A549 treated with GW870086 at 1 μM for 4 hours (cell line): ENCODE results near the gene RRH. TPM values are rescaled to one million over a fixed set of nuclear protein-coding genes. Genes with fewer than 3 reads are reported as not detected.

ENCODE experiments used
- total RNA-seq: library from RNA; stranded (reverse); fragments of 200-300 nt; extraction: Qiagen RNA extraction; gene quantifications from 5 replicates; pipeline ENCODE4 v1.2.3, GENCODE V29; 2022; ENCODE audit warnings: low read depth

Gene RRH
- total RNA-seq = 0.12 TPM in 1 of 5 replicates, not detected in the others

DNA sequence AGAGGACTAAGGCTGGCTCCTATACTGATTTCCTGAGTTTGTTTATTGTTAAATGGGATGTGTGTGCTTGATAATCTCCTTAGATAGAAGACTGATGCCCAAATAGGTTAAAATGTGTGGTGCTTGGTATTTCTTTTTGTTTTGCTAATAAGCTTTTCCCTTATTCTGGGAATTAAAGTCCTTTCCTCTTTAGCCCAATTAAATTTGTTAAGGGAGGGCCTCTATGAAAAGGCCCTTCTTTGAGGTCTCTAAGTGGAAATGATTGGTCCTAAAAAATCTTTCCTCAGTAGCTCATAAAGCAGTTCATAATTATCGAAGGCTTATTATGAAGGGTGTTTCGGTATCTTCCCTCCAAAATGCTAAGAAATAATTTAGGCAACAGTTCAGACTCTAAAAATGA, at the start of gene RRH:
Gene RRH, plus strand, starts transcription at position 301 of the 400 bp plus-strand sequence. Its CDS starts 56 bp downstream, at position 357.

GRCh38 chr4:109801895-109802319, 25.9 kb upstream of the RRH start, which contains the start of gene CFI:
TSS of gene CFI (minus strand) at chr4:109801999. CDS start at chr4:109801971, 28 bp downstream.

DNA sequence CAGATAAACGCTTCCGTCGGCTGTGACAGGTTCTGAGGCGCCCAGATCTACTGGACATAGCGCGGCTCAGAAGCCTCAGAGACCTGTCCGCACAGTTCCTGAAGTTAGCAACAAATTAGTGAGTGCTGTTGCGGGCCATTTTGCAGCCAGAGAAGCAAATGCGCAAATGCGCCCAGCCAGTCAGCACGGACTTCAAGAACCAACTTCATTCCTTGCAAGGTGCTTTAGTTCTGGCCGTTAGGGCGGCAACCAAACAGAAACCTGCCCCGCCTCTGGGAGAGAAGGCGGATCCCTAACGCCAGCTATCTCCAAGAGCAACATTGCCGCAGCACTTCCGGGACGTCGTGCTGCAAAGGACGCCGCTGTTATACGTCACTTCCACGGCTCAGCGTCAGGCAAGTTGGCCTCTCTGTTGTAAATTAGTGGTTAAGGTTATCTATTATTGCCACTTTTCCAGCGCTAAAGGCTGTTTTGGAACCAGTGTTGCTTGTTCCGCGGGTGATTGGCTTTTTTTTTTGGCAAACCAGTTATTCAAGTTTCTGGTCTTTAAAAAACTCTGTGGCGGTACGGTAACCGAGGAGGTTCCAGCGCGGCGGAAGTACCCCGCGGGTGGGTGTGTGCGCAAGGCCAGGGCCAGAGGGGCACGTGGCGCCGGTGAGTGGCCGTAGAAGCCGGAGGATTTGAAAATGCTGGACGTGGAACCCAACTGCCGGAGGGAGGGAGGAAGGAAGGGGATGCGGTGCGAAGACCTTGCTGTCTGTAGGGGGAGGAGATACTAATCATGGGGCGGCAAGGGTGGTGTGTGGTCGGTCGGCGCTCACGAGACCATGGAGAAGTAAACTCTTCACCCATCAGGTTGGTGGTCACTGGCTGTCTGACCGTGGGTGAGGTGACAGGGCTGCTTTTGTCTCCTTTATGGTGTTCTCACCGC, 12.4 kb upstream of the RRH start, which contains the start of gene GAR1:
Gene GAR1, plus strand, starts transcription at position 612 of the 931 bp plus-strand sequence. CDS start 403 bp downstream, outside the sequence.

GRCh38 chr4:109847896-109848442, 20.2 kb downstream of the RRH start, which contains the start of gene LRIT3:
TSS of gene LRIT3 (plus strand) at chr4:109848107. CDS start at chr4:109848202, 95 bp downstream.

Other genes with a start within 250 kb of the RRH start
- 14.6 to 18.2 TPM (median 16.7 TPM) in 5 replicates for gene CASP6, start 124.5 kb upstream of the RRH start, total RNA-seq
- 6.8 to 15.5 TPM (median 9.9 TPM) in 5 replicates for gene PLA2G12A, start 97.9 kb upstream of the RRH start, total RNA-seq
- gene CFI, start 26.0 kb upstream of the RRH start, total RNA-seq = 0.43 to 0.82 TPM (median 0.56 TPM) in 5 replicates
- gene GAR1, start 12.2 kb upstream of the RRH start, total RNA-seq = 34.4 to 46.6 TPM (median 43.8 TPM) in 5 replicates
- 0.06 TPM in 1 of 5 replicates, not detected in the others for gene LRIT3, start 20.1 kb downstream of the RRH start, total RNA-seq
- gene EGF, start 84.9 kb downstream of the RRH start, total RNA-seq = 0.15 to 0.75 TPM (median 0.43 TPM) in 5 replicates